ENCODE data around the gene AGFG2.

DNA sequence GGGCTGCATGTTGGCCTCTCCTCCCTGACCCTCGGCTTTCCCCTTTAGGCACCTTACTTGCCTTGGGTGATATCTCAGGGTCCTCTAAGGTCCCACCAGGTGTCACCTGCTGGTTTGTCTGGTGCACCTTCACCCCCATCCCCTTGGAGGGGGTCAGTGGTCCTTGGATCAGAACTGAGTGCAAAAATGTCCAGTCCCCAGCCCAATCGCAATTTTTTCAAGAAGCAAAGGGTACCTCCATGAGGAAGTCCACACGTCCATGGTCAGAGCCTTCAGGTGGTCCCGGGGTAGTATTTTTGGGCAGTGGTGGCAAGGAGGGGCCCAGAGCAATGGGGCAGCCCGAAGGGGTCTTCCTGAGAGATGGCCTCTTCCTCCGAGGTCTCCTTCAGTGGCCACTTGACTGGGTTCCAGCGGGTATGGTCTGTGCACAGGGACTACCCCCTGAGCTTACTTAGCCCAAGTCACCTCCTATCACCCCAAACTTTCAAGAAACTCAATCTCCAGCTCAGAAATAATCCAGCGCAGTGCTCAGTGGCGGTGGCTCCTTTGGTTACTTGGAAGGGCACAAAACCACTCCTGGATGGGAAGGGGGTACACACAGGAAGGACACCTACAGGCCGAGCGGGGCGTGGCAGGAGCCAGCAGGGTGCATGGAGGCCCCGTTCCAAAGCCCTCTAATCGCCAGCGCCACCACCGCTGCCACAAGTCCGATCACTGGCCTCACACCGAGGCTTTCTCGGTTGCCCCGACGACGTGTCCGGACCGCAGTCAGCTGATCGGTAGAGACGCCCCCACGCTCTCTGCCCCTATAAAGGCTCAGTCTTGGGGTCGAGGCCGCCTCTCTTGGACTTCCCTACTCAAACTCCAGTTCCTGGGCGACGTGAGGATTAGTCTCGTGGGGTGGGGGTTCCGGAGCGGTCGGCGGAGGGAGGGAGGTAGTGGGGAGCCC, 30.2 kb downstream of the AGFG2 start:
- TF ChIP-seq POLR2A (IDR thresholded peaks at IDR 0.05): no peak
- TF ChIP-seq, protein P1, sequence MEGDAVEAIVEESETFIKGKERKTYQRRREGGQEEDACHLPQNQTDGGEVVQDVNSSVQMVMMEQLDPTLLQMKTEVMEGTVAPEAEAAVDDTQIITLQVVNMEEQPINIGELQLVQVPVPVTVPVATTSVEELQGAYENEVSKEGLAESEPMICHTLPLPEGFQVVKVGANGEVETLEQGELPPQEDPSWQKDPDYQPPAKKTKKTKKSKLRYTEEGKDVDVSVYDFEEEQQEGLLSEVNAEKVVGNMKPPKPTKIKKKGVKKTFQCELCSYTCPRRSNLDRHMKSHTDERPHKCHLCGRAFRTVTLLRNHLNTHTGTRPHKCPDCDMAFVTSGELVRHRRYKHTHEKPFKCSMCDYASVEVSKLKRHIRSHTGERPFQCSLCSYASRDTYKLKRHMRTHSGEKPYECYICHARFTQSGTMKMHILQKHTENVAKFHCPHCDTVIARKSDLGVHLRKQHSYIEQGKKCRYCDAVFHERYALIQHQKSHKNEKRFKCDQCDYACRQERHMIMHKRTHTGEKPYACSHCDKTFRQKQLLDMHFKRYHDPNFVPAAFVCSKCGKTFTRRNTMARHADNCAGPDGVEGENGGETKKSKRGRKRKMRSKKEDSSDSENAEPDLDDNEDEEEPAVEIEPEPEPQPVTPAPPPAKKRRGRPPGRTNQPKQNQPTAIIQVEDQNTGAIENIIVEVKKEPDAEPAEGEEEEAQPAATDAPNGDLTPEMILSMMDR (IDR thresholded peaks at IDR 0.05): peak in 4 of 7 experiments; percentile 32 to 53 (median 39)

Data from stomach (tissue), 4 donors.